ENCODE data around the gene ANKRD1.

The ANKRD1 gene

GRCh38 chr10:90935581-90936275 lies 14.8 kb upstream of the ANKRD1 start:
- DNase-seq = no peak

- DNase-seq = no peak
These were observed 10.3 kb upstream of the ANKRD1 start for GRCh38 chr10:90930971-90931871.

- no peak for DNase-seq
These were observed 9.4 kb upstream of the ANKRD1 start for GRCh38 chr10:90930070-90930837.

GRCh38 chr10:90929179-90929578 lies 8.3 kb upstream of the ANKRD1 start:
- DNase-seq = no peak

GRCh38 chr10:90927293-90927692 lies 6.4 kb upstream of the ANKRD1 start:
- no peak for DNase-seq

- no peak for DNase-seq
These were observed 4.5 kb upstream of the ANKRD1 start for GRCh38 chr10:90925079-90926029.

- no peak for DNase-seq
These were observed 3.7 kb upstream of the ANKRD1 start for GRCh38 chr10:90924552-90924951.

GRCh38 chr10:90923111-90923731 lies 2.3 kb upstream of the ANKRD1 start:
- no peak for DNase-seq

- DNase-seq = no peak
These were observed 1.0 kb upstream of the ANKRD1 start for GRCh38 chr10:90921906-90922305.

GRCh38 chr10:90919683-90920574 lies 958 bp downstream of the ANKRD1 start:
- no peak for DNase-seq

- no peak for DNase-seq
These were observed 2.9 kb downstream of the ANKRD1 start for GRCh38 chr10:90917968-90918318.

GRCh38 chr10:90917238-90917967 lies 3.5 kb downstream of the ANKRD1 start:
- no peak for DNase-seq

- DNase-seq = no peak
These were observed 4.3 kb downstream of the ANKRD1 start for GRCh38 chr10:90916392-90917237.

- no peak for DNase-seq
These were observed 5.2 kb downstream of the ANKRD1 start for GRCh38 chr10:90915766-90916075.

GRCh38 chr10:90914992-90915765 lies 5.7 kb downstream of the ANKRD1 start:
- no peak for DNase-seq

GRCh38 chr10:90913774-90914420 lies 7.0 kb downstream of the ANKRD1 start:
- no peak for DNase-seq

- no peak for DNase-seq
These were observed 7.9 kb downstream of the ANKRD1 start for GRCh38 chr10:90912854-90913479.
